H9 (cell line): ENCODE measurements around the gene STAB1. TPM values are rescaled to one million over a fixed set of nuclear protein-coding genes. Genes with fewer than 3 reads are reported as not detected.

Experiments
- DNase-seq: peaks from one replicate; pipeline ENCODE4 v3.0.0-alpha.2; 2017
- H2AFZ ChIP-seq: one replicate; pipeline ENCODE4 v1.6.1; 2013; ENCODE audit warnings: mild to moderate bottlenecking, low read length, control low read depth, moderate library complexity
- H2AK5ac ChIP-seq: 2 replicates; pipeline ENCODE4 v1.6.1; 2013; ENCODE audit warnings: low read length, control low read depth, mixed read lengths; ENCODE audit not compliant: insufficient read length
- H2BK120ac ChIP-seq: one replicate; pipeline ENCODE4 v1.6.1; 2013; ENCODE audit warnings: low read depth, mild to moderate bottlenecking, low read length, control low read depth, inconsistent platforms; ENCODE audit not compliant: poor library complexity, severe bottlenecking
- H2BK12ac ChIP-seq: 2 replicates; pipeline ENCODE4 v1.6.1; 2013; ENCODE audit warnings: low read length, control low read depth, mixed read lengths, low read depth; ENCODE audit not compliant: insufficient read length
- H2BK15ac ChIP-seq: 2 replicates; pipeline ENCODE4 v1.6.1; 2013; ENCODE audit warnings: low read depth, low read length, control low read depth
- H2BK20ac ChIP-seq: one replicate; pipeline ENCODE4 v1.6.1; 2013; ENCODE audit warnings: low read depth, mild to moderate bottlenecking, low read length, control low read depth, inconsistent platforms; ENCODE audit not compliant: poor library complexity, severe bottlenecking
- H2BK5ac ChIP-seq: 2 replicates; pipeline ENCODE4 v1.6.1; 2013; ENCODE audit warnings: low read length, control low read depth, mixed read lengths; ENCODE audit not compliant: insufficient read length
- H3K14ac ChIP-seq: 2 replicates; pipeline ENCODE4 v1.6.1; 2013; ENCODE audit warnings: low read length, control low read depth; ENCODE audit not compliant: insufficient read depth
- H3K18ac ChIP-seq: 2 replicates; pipeline ENCODE4 v1.6.1; 2013; ENCODE audit warnings: low read depth, mild to moderate bottlenecking, mixed read lengths, low read length, control low read depth; ENCODE audit not compliant: insufficient read length
- H3K23ac ChIP-seq: 2 replicates; pipeline ENCODE4 v1.6.1; 2013; ENCODE audit warnings: low read length, control low read depth, mixed read lengths, low read depth; ENCODE audit not compliant: insufficient read length
- H3K23me2 ChIP-seq: 2 replicates; pipeline ENCODE4 v1.6.1; 2013; ENCODE audit warnings: low read depth, mild to moderate bottlenecking, mixed read lengths, low read length, control low read depth; ENCODE audit not compliant: insufficient read length, poor library complexity, severe bottlenecking
- H3K27ac ChIP-seq: 2 replicates; pipeline ENCODE4 v1.5.1; 2013; ENCODE audit warnings: low read length, control low read depth, mixed read lengths, low read depth; ENCODE audit not compliant: insufficient read length
- H3K27me3 ChIP-seq: 2 replicates; pipeline ENCODE4 v1.6.1; 2013; ENCODE audit warnings: low read length, control low read depth, inconsistent platforms; ENCODE audit not compliant: insufficient read depth
- H3K4ac ChIP-seq: 2 replicates; pipeline ENCODE4 v1.6.1; 2013; ENCODE audit warnings: low read depth, mild to moderate bottlenecking, control low read depth, inconsistent platforms, low read length, moderate library complexity
- H3K4me1 ChIP-seq: 2 replicates; pipeline ENCODE4 v1.6.1; 2013; ENCODE audit warnings: low read length, control low read depth, inconsistent platforms; ENCODE audit not compliant: insufficient read depth
- H3K4me2 ChIP-seq: 2 replicates; pipeline ENCODE4 v1.6.1; 2013; ENCODE audit warnings: low read length, control low read depth, mixed read lengths; ENCODE audit not compliant: insufficient read length, insufficient read depth
- H3K56ac ChIP-seq: 2 replicates; pipeline ENCODE4 v1.6.1; 2013; ENCODE audit warnings: low read depth, mild to moderate bottlenecking, mixed read lengths, low read length, control low read depth; ENCODE audit not compliant: insufficient read length
- H3K79me1 ChIP-seq: 2 replicates; pipeline ENCODE4 v1.6.1; 2013; ENCODE audit warnings: low read depth, mild to moderate bottlenecking, moderate library complexity, low read length, control low read depth, inconsistent platforms; ENCODE audit not compliant: insufficient read depth, poor library complexity, severe bottlenecking
- H3K79me2 ChIP-seq: 2 replicates; pipeline ENCODE4 v1.6.1; 2013; ENCODE audit warnings: low read length, control low read depth, inconsistent platforms; ENCODE audit not compliant: insufficient read depth
- H3K9ac ChIP-seq: 2 replicates; pipeline ENCODE4 v1.6.1; 2013; ENCODE audit warnings: low read length, control low read depth, mixed read lengths; ENCODE audit not compliant: insufficient read length; ENCODE audit errors: extremely low read depth
- H3K9me3 ChIP-seq: one replicate; pipeline ENCODE4 v1.6.1; 2013; ENCODE audit warnings: low read depth, low read length, inconsistent platforms; ENCODE audit not compliant: control insufficient read depth
- H3T11ph ChIP-seq: one replicate; pipeline ENCODE4 v1.6.1; 2013; ENCODE audit warnings: mild to moderate bottlenecking, low read length, control low read depth, inconsistent platforms
- H4K20me1 ChIP-seq: one replicate; pipeline ENCODE4 v1.6.1; 2013; ENCODE audit not compliant: control insufficient read depth, insufficient read length, insufficient read depth
- H4K5ac ChIP-seq: 2 replicates; pipeline ENCODE4 v1.6.1; 2013; ENCODE audit warnings: low read depth, mild to moderate bottlenecking, mixed read lengths, low read length, control low read depth; ENCODE audit not compliant: insufficient read length
- H4K8ac ChIP-seq: replicated peaks from 2 replicates; pipeline ENCODE4 v1.6.1; 2013; ENCODE audit warnings: low read length, control low read depth, mixed read lengths, low read depth; ENCODE audit not compliant: insufficient read length
- H4K91ac ChIP-seq: 2 replicates; pipeline ENCODE4 v1.6.1; 2013; ENCODE audit warnings: low read depth, mild to moderate bottlenecking, moderate library complexity, mixed read lengths, low read length, control low read depth; ENCODE audit not compliant: insufficient read length
- H3K27ac Mint-ChIP-seq, 3 experiments: 2 replicates in 2 of 3; 3 replicates in 1 of 3; pipeline ENCODE4 v1.8.0; 2020 to 2021; ENCODE audit warnings: mixed read lengths in 3 of 3, mild to moderate bottlenecking in 1 of 3, moderate library complexity in 1 of 3
- H3K27me3 Mint-ChIP-seq: 2 replicates; pipeline ENCODE4 v1.8.0; 2021; ENCODE audit warnings: low read depth, mild to moderate bottlenecking, moderate library complexity, mixed read lengths
- H3K36me3 Mint-ChIP-seq, 3 experiments: 2 replicates in 2 of 3; 3 replicates in 1 of 3; pipeline ENCODE4 v1.8.0; 2020 to 2021; ENCODE audit warnings: low read depth in 3 of 3, mixed read lengths in 3 of 3; ENCODE audit not compliant: insufficient read depth in 1 of 3
- H3K4me1 Mint-ChIP-seq, 2 experiments: 2 replicates each; pipeline ENCODE4 v1.8.0; 2020; ENCODE audit warnings: mixed read lengths in 2 of 2
- H3K4me3 Mint-ChIP-seq, 2 experiments: 2 replicates in 1 of 2; 3 replicates in 1 of 2; pipeline ENCODE4 v1.8.0; 2020 to 2021; ENCODE audit warnings: mild to moderate bottlenecking in 2 of 2, mixed read lengths in 2 of 2, moderate library complexity in 1 of 2
- H3K9me3 Mint-ChIP-seq, 2 experiments: 2 replicates in 1 of 2; 3 replicates in 1 of 2; pipeline ENCODE4 v1.8.0; 2020; ENCODE audit warnings: mild to moderate bottlenecking in 2 of 2, mixed read lengths in 2 of 2, moderate library complexity in 1 of 2
- CTCF ChIP-seq: fragments of 200-600 bp; sonication (generic); conservative IDR thresholded peaks from 3 replicates; pipeline ENCODE4 v1.8.0; 2021; ENCODE audit warnings: antibody characterized with exemption, mild to moderate bottlenecking
- WGBS: extraction: QIAGEN DNeasy Blood & Tissue Kit; methylation state at CpG from one replicate; pipeline ENCODE4 v1.1.7; 2013; ENCODE audit warnings: missing lambda C conversion rate, low lambda C conversion rate, mixed read lengths; ENCODE audit not compliant: insufficient read length; ENCODE audit errors: extremely low coverage; 5-methylcytosine and 5-hydroxymethylcytosine counted together
- total RNA-seq: library from RNA; stranded (reverse); gene quantifications from 2 replicates; pipeline ENCODE4 v1.2.1, GENCODE V29; 2021

STAB1 gene
- total RNA-seq, 1 experiment from 2014 or later: 1.5 TPM

GRCh38 chr3:52446631-52447511, 48.3 kb upstream of the STAB1 start:
- Histone ChIP-seq H3K18ac (peak overlapping the region; percentile 35), H4K91ac (no peak overlapping the region), H3K79me2 (no peaks in the 10 kb centered on the region), H2BK5ac (no peak overlapping the region), H3K23me2 (no peaks in the 10 kb centered on the region), H2BK20ac (no peak overlapping the region), H3K23ac (no peak overlapping the region), H3T11ph (no peak overlapping the region), H3K9me3 (no peaks in the 10 kb centered on the region), H4K8ac (no peak overlapping the region), H3K14ac (no peak overlapping the region), H4K20me1 (no peaks in the 10 kb centered on the region), H3K27ac (no peak overlapping the region), H2AK5ac (no peak overlapping the region), H3K9ac (peak overlapping the region; percentile 10), H2BK15ac (no peak overlapping the region), H2BK12ac (no peak overlapping the region), H3K79me1 (no peaks in the 10 kb centered on the region), H2AFZ (no peak overlapping the region), H3K4me2 (no peak overlapping the region), H3K4ac (no peak overlapping the region), H3K4me1 (no peaks in the 10 kb centered on the region; the same call in 1 of the 2 replicates), H3K56ac (no peak overlapping the region), H3K27me3 (no peaks in the 10 kb centered on the region), H2BK120ac (no peak overlapping the region), H4K5ac (no peak overlapping the region)
- H3K27me3 Mint-ChIP-seq: peaks cover 6% of the 10 kb centered on the region
- peak; percentile 88 for DNase-seq
- H3K4me1 Mint-ChIP-seq: peaks cover 21 to 24% of the 10 kb centered on the region in 2 experiments
- no peaks in the 10 kb centered on the region for H3K9me3 Mint-ChIP-seq
- TF ChIP-seq CTCF: peak; percentile 100
- H3K4me3 Mint-ChIP-seq: 0 out of 5 replicates have a peak overlapping the region, but pooled peaks of 1 of the 2 experiments have one; percentile 5
- H3K36me3 Mint-ChIP-seq: no peaks in the 10 kb centered on the region; a peak in 1 of 7 replicates
- peak overlapping the region in 2 of 3 experiments; percentile 63 to 69; a peak in 3 of 7 replicates for H3K27ac Mint-ChIP-seq
- WGBS: no CpG with 5 or more reads among the region's 13 CpGs
